A673 (cell line): ENCODE measurements around the gene CHRNA5. TPM values are rescaled to one million over a fixed set of nuclear protein-coding genes. Genes with fewer than 3 reads are reported as not detected.

ENCODE experiments used
- BruUV-seq: library from RNA; stranded (reverse); fragments of 400-500 nt; replicated peaks from 2 replicates; lab custom pipeline; 2021; lab: Mats Ljungman, UMichigan
- CTCF ChIA-PET: fragments of 300-600 bp; sonication (Branson Sonifier 250); formaldehyde crosslinking; loops from one replicate; lab custom pipeline; 2022; ENCODE audit warnings: antibody characterized with exemption; lab: Charles Lee
- POLR2A ChIA-PET: fragments of 300-600 bp; sonication (Branson Sonifier 250); formaldehyde crosslinking; loops from one replicate; lab custom pipeline; 2022; ENCODE audit warnings: antibody characterized with exemption; ENCODE audit not compliant: low non-redundant PET; lab: Charles Lee
- DNase-seq: peaks from one replicate; pipeline ENCODE4 v3.0.0-alpha.2; 2015; ENCODE audit warnings: low spot score
- H3K27ac ChIP-seq: fragments of 200-600 bp; sonication (generic); 2 replicates; pipeline ENCODE4 v1.5.1; 2016; ENCODE audit warnings: mixed run types, low read depth, mild to moderate bottlenecking, mixed read lengths, antibody characterized with exemption, low read length; ENCODE audit not compliant: poor library complexity, severe bottlenecking
- H3K27me3 ChIP-seq: fragments of 200-600 bp; sonication (generic); replicated peaks from 2 replicates; pipeline ENCODE4 v1.6.1; 2017; ENCODE audit warnings: mixed run types, low read depth, mild to moderate bottlenecking, mixed read lengths, antibody characterized with exemption, low read length; ENCODE audit not compliant: insufficient read depth, poor library complexity
- H3K36me3 ChIP-seq: fragments of 200-600 bp; sonication (generic); 2 replicates; pipeline ENCODE4 v1.6.1; 2016; ENCODE audit warnings: mixed run types, mild to moderate bottlenecking, mixed read lengths, antibody characterized with exemption, low read length; ENCODE audit not compliant: insufficient read depth, poor library complexity, severe bottlenecking
- H3K4me1 ChIP-seq: fragments of 200-600 bp; sonication (generic); 2 replicates; pipeline ENCODE4 v1.6.1; 2017; ENCODE audit warnings: mixed run types, mild to moderate bottlenecking, mixed read lengths, antibody characterized with exemption, low read length; ENCODE audit not compliant: insufficient read depth, poor library complexity, severe bottlenecking
- H3K4me3 ChIP-seq: fragments of 200-600 bp; sonication (generic); 2 replicates; pipeline ENCODE4 v1.5.1; 2016; ENCODE audit warnings: low read depth, mixed run types, mild to moderate bottlenecking, mixed read lengths, low read length; ENCODE audit not compliant: poor library complexity, severe bottlenecking
- H3K9me3 ChIP-seq: fragments of 200-600 bp; sonication (generic); 2 replicates; pipeline ENCODE4 v1.6.1; 2016; ENCODE audit warnings: mixed run types, low read depth, mild to moderate bottlenecking, mixed read lengths, antibody characterized with exemption, low read length; ENCODE audit not compliant: poor library complexity, severe bottlenecking
- EZH2 ChIP-seq: fragments of 200-600 bp; sonication (generic); IDR thresholded peaks from 2 replicates; pipeline ENCODE4 v1.6.1; 2017; ENCODE audit warnings: borderline replicate concordance, low read depth, mild to moderate bottlenecking, mixed read lengths, antibody characterized with exemption, low read length; ENCODE audit not compliant: poor library complexity, severe bottlenecking
- intact Hi-C: fragments of 100-400 bp; cut with micrococcal nuclease; formaldehyde crosslinking; loops from one replicate; pipeline ENCODE4 v1.10.0; 2022; ENCODE audit not compliant: unreplicated experiment
- total RNA-seq: library from RNA; stranded (reverse); gene quantifications from 2 replicates; pipeline ENCODE4 v1.2.3, GENCODE V29; 2021
- TF ChIP-seq, protein P1 (sequence below): fragments of 300-800, 200-600 bp; sonication (generic); conservative IDR thresholded peaks from 2 replicates; pipeline ENCODE4 v1.5.1; 2017; ENCODE audit warnings: low read depth, mild to moderate bottlenecking, antibody characterized with exemption, low read length, moderate library complexity, mixed read lengths

The CHRNA5 gene
- total RNA-seq, 1 experiment from 2014 or later = 19.1 TPM

DNA sequence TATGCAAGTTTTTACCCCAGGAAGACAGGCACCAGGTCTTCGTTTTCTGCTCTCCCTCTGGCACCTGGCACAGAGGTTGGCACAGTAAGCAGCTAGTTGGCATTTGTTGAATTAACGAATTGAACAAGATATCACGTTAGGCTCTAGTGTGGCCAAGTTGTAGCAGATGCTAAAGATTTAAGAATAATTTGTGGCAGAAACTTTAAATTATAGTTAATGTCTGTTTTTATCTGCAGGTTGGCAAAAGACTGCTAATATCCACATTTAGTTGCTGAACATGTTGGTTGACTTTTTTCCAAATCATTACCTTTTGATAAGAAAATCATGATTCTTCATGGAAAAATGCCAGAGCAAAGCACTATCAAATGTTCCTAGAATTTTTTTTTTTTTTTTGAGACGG, 8.1 kb downstream of the CHRNA5 start:
- no peak overlapping the region for H3K4me3 ChIP-seq
- H3K27ac ChIP-seq = no peak overlapping the region
- ChIA-PET POLR2A (no interaction called here), CTCF (no interaction called here)
- TF ChIP-seq EZH2 = no peak
- TF ChIP-seq, protein P1, sequence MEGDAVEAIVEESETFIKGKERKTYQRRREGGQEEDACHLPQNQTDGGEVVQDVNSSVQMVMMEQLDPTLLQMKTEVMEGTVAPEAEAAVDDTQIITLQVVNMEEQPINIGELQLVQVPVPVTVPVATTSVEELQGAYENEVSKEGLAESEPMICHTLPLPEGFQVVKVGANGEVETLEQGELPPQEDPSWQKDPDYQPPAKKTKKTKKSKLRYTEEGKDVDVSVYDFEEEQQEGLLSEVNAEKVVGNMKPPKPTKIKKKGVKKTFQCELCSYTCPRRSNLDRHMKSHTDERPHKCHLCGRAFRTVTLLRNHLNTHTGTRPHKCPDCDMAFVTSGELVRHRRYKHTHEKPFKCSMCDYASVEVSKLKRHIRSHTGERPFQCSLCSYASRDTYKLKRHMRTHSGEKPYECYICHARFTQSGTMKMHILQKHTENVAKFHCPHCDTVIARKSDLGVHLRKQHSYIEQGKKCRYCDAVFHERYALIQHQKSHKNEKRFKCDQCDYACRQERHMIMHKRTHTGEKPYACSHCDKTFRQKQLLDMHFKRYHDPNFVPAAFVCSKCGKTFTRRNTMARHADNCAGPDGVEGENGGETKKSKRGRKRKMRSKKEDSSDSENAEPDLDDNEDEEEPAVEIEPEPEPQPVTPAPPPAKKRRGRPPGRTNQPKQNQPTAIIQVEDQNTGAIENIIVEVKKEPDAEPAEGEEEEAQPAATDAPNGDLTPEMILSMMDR = no peak
- intact Hi-C loops = no loop called here
- H3K36me3 ChIP-seq = no peaks in the 10 kb centered on the region
- no peaks in the 10 kb centered on the region for H3K27me3 ChIP-seq
- BruUV-seq = no TSS peak
- peaks cover 9% of the 10 kb centered on the region for H3K4me1 ChIP-seq
- no peaks in the 10 kb centered on the region for H3K9me3 ChIP-seq
- no peak for DNase-seq

GRCh38 chr15:78574944-78575343, 9.6 kb downstream of the CHRNA5 start:
- H3K4me3 ChIP-seq = no peak overlapping the region
- H3K36me3 ChIP-seq = no peaks in the 10 kb centered on the region
- CTCF ChIA-PET = interaction anchor here (0.6 kb wide), 1 partner anchor 9 kb away, joined by 6 read pairs; no protein-coding TSS in a partner anchor
- POLR2A ChIA-PET = no interaction called here
- BruUV-seq = no TSS peak
- H3K27ac ChIP-seq = no peak overlapping the region
- no peak for DNase-seq
- H3K9me3 ChIP-seq = no peaks in the 10 kb centered on the region
- peaks cover 9% of the 10 kb centered on the region for H3K4me1 ChIP-seq
- H3K27me3 ChIP-seq = no peaks in the 10 kb centered on the region
- intact Hi-C loops = no loop called here
- TF ChIP-seq EZH2 = no peak
- TF ChIP-seq, protein P1 = no peak

- Histone ChIP-seq H3K36me3 (no peaks in the 10 kb centered on the region), H3K27ac (no peak overlapping the region), H3K4me1 (no peaks in the 10 kb centered on the region), H3K27me3 (no peaks in the 10 kb centered on the region), H3K4me3 (no peak overlapping the region), H3K9me3 (no peaks in the 10 kb centered on the region)
- DNase-seq = no peak
- TF ChIP-seq, protein P1 = no peak
- TF ChIP-seq EZH2 = no peak
- BruUV-seq = no TSS peak
- intact Hi-C loops = no loop called here
- CTCF ChIA-PET = interaction anchor here (1.2 kb wide), 1 partner anchor 332 kb away, joined by 3 read pairs; no protein-coding TSS in a partner anchor
- POLR2A ChIA-PET = no interaction called here
These were observed 32.3 kb downstream of the CHRNA5 start for GRCh38 chr15:78597583-78597982.
